K562 (cell line): ENCODE data around the gene SLC35G1. TPM values are rescaled to one million over a fixed set of nuclear protein-coding genes. Genes with fewer than 3 reads are reported as not detected.

Source experiments
- ATAC-seq: fragments of 200-7000 bp; cut with Tn5 transposase; 3 replicates; pipeline ENCODE4 v1.9.1; 2020; ENCODE audit warnings: moderate library complexity
- BruUV-seq: library from RNA; stranded (reverse); fragments of 400-500 nt; replicated peaks from 2 replicates; lab custom pipeline; 2021; lab: Mats Ljungman, UMichigan
- CTCF ChIA-PET: fragments of 300-600 bp; formaldehyde crosslinking; extraction: SDS; loops from one replicate; lab custom pipeline; 2021; ENCODE audit warnings: low intra/inter-chr PET ratio; lab: Yijun Ruan, JAX
- POLR2A ChIA-PET: fragments of 300-600, 350-650 bp; sonication (Branson Sonifier 250); formaldehyde crosslinking; extraction: SDS; loops from one replicate; lab custom pipeline; 2021; ENCODE audit warnings: antibody characterized with exemption, inconsistent platforms; lab: Yijun Ruan, JAX
- DNase-seq, 4 experiments: peaks; one replicate each; pipeline versions ENCODE4 v3.0.0 to v3.0.0-alpha.2; 2011 to 2018; ENCODE audit warnings: low spot score in 3 of 4, mixed read lengths in 3 of 4; ENCODE audit errors: extremely low read depth in 1 of 4
- FAIRE-seq: peaks from 2 replicates; lab custom pipeline; 2011; peaks lifted over from hg19 to GRCh38; lab: Jason Lieb, UNC
- H2AFZ ChIP-seq: 2 replicates; pipeline ENCODE4 v1.6.0; 2011; ENCODE audit warnings: low read depth, low read length, control low read depth, inconsistent platforms
- H3K27ac ChIP-seq: fragments of 200-600 bp; 3 replicates; pipeline ENCODE4 v1.8.0; 2011; ENCODE audit warnings: low read depth, mild to moderate bottlenecking, control low read depth, inconsistent platforms, low read length, moderate library complexity, mixed read lengths; ENCODE audit errors: extremely low read depth
- H3K27me3 ChIP-seq, 2 experiments: fragments of 300-600 bp in 1 of 2; 2 replicates in 1 of 2; 3 replicates in 1 of 2; pipeline versions ENCODE4 v1.6.0 to v1.8.0; 2011; ENCODE audit warnings: inconsistent platforms in 2 of 2, low read length in 2 of 2, mild to moderate bottlenecking in 1 of 2, mixed read lengths in 1 of 2, moderate library complexity in 1 of 2; ENCODE audit not compliant: control insufficient read depth in 2 of 2, insufficient read depth in 2 of 2
- H3K36me3 ChIP-seq: fragments of 300-600 bp; 3 replicates; pipeline ENCODE4 v1.8.0; 2011; ENCODE audit warnings: mild to moderate bottlenecking, low read length, inconsistent platforms; ENCODE audit not compliant: control insufficient read depth, insufficient read depth
- H3K4me1 ChIP-seq, 2 experiments: fragments of 200-600 bp in 1 of 2; replicated peaks in 1 of 2; 2 replicates in 1 of 2; 3 replicates in 1 of 2; pipeline versions ENCODE4 v1.5.1 to v1.8.0; 2011; ENCODE audit warnings: inconsistent platforms in 2 of 2, low read length in 2 of 2, mild to moderate bottlenecking in 1 of 2, mixed read lengths in 1 of 2, moderate library complexity in 1 of 2; ENCODE audit not compliant: control insufficient read depth in 2 of 2, insufficient read depth in 2 of 2
- H3K4me2 ChIP-seq: 2 replicates; pipeline ENCODE4 v1.6.1; 2011; ENCODE audit warnings: low read length, control low read depth, inconsistent platforms, mixed read lengths; ENCODE audit not compliant: insufficient read depth
- H3K4me3 ChIP-seq: fragments of 200-600 bp; sonication (generic), shearing (Covaris generic); 2 replicates; pipeline ENCODE4 v1.5.1; 2016; ENCODE audit warnings: control low read depth, inconsistent platforms
- H3K79me2 ChIP-seq: fragments of 200-600 bp; 3 replicates; pipeline ENCODE4 v1.8.0; 2011; ENCODE audit warnings: low read length, inconsistent platforms; ENCODE audit not compliant: control insufficient read depth, insufficient read depth
- H3K9ac ChIP-seq, 2 experiments: 2 replicates each; pipeline versions ENCODE4 v1.6.0 to v1.6.1; 2011; ENCODE audit warnings: low read depth in 2 of 2, low read length in 2 of 2, control low read depth in 1 of 2, inconsistent platforms in 1 of 2, mild to moderate bottlenecking in 1 of 2, mixed read lengths in 1 of 2; ENCODE audit not compliant: insufficient read depth in 1 of 2
- H3K9me1 ChIP-seq: one replicate; pipeline ENCODE4 v1.6.0; 2011; ENCODE audit warnings: inconsistent platforms, mild to moderate bottlenecking, low read length, moderate library complexity; ENCODE audit not compliant: control insufficient read depth, insufficient read depth
- H3K9me3 ChIP-seq: replicated peaks from 2 replicates; pipeline ENCODE4 v1.5.1; 2011; ENCODE audit warnings: low read depth, low read length, inconsistent platforms; ENCODE audit not compliant: control insufficient read depth, insufficient read depth
- H4K20me1 ChIP-seq: replicated peaks from 2 replicates; pipeline ENCODE4 v1.6.1; 2011; ENCODE audit warnings: low read length, inconsistent platforms, mixed read lengths; ENCODE audit not compliant: control insufficient read depth, insufficient read depth
- ATF1 ChIP-seq, 2 experiments: fragments of 450-650 bp in 1 of 2; IDR thresholded peaks; 2 replicates each; pipeline ENCODE4 v1.6.1; 2016; ENCODE audit warnings: missing compliant biosample characterization in 1 of 2, missing genetic modification characterization in 1 of 2
- BRD9 ChIP-seq: fragments of 450-650 bp; IDR thresholded peaks from 2 replicates; pipeline ENCODE4 v1.6.1; 2018; ENCODE audit warnings: low read depth; ENCODE audit not compliant: partially characterized antibody
- CTBP1 ChIP-seq: fragments of 450-650 bp; IDR thresholded peaks from 2 replicates; pipeline ENCODE4 v1.6.1; 2016; ENCODE audit warnings: borderline replicate concordance
- FOXP1 ChIP-seq: sonication (generic); formaldehyde crosslinking; IDR thresholded peaks from 2 replicates; pipeline ENCODE4 v1.8.0; 2022; ENCODE audit warnings: mild to moderate bottlenecking, missing genetic modification reagents
- MED1 ChIP-seq: sonication (generic); formaldehyde crosslinking; IDR thresholded peaks from 2 replicates; pipeline ENCODE4 v1.8.1; 2023; ENCODE audit warnings: missing genetic modification reagents, borderline replicate concordance
- REST ChIP-seq, 2 experiments: fragments of 450-650 bp; formaldehyde crosslinking in 1 of 2; IDR thresholded peaks; 2 replicates each; pipeline versions ENCODE4 v1.4.0 to v1.6.1; 2014 to 2020; ENCODE audit warnings: mild to moderate bottlenecking in 2 of 2, borderline replicate concordance in 1 of 2, low read depth in 1 of 2
- RFX7 ChIP-seq: fragments of 250-450 bp; sonication (Bioruptor Pico); IDR thresholded peaks from 2 replicates; pipeline ENCODE4 v1.5.1; 2021; ENCODE audit warnings: mild to moderate bottlenecking
- ZNF224 ChIP-seq: sonication (generic); formaldehyde crosslinking; IDR thresholded peaks from 2 replicates; pipeline ENCODE4 v1.8.0; 2022; ENCODE audit warnings: mild to moderate bottlenecking, missing genetic modification reagents
- ZNF766 ChIP-seq: fragments of 200-800 bp; sonication (Bioruptor generic); conservative IDR thresholded peaks from 2 replicates; pipeline ENCODE4 v1.6.1; 2016; ENCODE audit warnings: missing genetic modification characterization, missing compliant biosample characterization
- WGBS: fragments of 100-300 bp; shearing (Covaris generic); methylation state at CpG from one replicate; pipeline ENCODE4 v1.1.6; 2016; ENCODE audit warnings: low coverage, mixed read lengths; ENCODE audit not compliant: insufficient coverage; ENCODE audit errors: missing lambda C conversion rate; 5-methylcytosine and 5-hydroxymethylcytosine counted together
- in situ Hi-C: fragments of 300-500 bp; cut with MboI; formaldehyde crosslinking; loops from 4 replicates; pipeline ENCODE4 v1.15.0; 2018; ENCODE audit warnings: inconsistent platforms, mixed read lengths
- intact Hi-C: fragments of 100-400 bp; cut with micrococcal nuclease; formaldehyde crosslinking; loops from 2 replicates; pipeline ENCODE4 v1.14.2; 2022
- polyA plus RNA-seq, 8 experiments: library from polyadenylated mRNA; depleted of rRNA in 4 of 8; stranded (reverse) in 5 of 8; unstranded in 3 of 8; fragments of >200 nt; fragmentation: Nextera tagmentation in 2 of 8; fragmentation: Illumina TruSeq in 1 of 8; extraction: Ambion mirVana in 2 of 8; extraction: Trizol in 1 of 8; gene quantifications; 2 replicates each; pipeline versions ENCODE4 v1.2.1 to v1.2.3, GENCODE V29; 2011 to 2014; ENCODE audit warnings: inconsistent platforms in 1 of 8, missing spikeins in 1 of 8
- total RNA-seq, 7 experiments: library from RNA; depleted of rRNA in 6 of 7; stranded (reverse); fragments of >200 nt in 6 of 7; fragmentation: Illumina TruSeq in 2 of 7; extraction: Trizol in 2 of 7; gene quantifications; 2 replicates each; pipeline versions ENCODE4 v1.2.1 to v1.2.3, GENCODE V29; 2011 to 2021; ENCODE audit warnings: low replicate concordance in 1 of 7
- TF ChIP-seq, protein P1 (sequence below): sonication (generic); formaldehyde crosslinking; IDR thresholded peaks from 2 replicates; pipeline ENCODE4 v1.5.0; 2020; ENCODE audit warnings: missing genetic modification reagents

SLC35G1 gene
- total and polyA plus RNA-seq, 9 of the 15 experiments (the other 6 are each of a cell fraction or from before 2014, with no cell fraction given): 0.76 to 8.5 (median 4.9) TPM

DNA sequence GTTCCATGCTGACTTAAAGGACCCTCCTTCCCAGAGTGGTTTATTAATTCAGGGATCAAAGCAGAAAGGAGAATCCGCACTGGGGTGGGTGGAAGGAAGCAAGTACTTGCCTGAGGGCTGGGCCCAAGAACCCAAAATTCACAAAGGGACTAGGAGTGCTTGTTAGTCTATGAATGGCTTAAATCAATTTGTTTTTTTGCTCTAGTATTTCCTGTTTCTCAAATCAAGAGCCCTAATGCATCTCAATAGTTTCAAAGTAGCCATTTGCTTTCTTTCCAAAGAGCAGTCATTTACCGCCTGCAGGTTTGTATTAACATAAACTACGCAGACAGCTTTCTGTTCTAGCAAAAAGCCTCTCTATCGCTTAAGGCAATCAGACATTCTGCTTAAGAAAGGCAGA, 44.2 kb upstream of the SLC35G1 start:
- Histone ChIP-seq H3K4me1 (no peaks in the 10 kb centered on the region), H3K4me3 (no peak overlapping the region), H3K27me3 (no peaks in the 10 kb centered on the region), H3K9ac (no peak overlapping the region), H3K4me2 (no peak overlapping the region), H3K36me3 (no peaks in the 10 kb centered on the region), H3K9me1 (no peaks in the 10 kb centered on the region), H3K79me2 (no peaks in the 10 kb centered on the region), H2AFZ (no peak overlapping the region), H3K9me3 (no peaks in the 10 kb centered on the region), H4K20me1 (no peaks in the 10 kb centered on the region), H3K27ac (no peak overlapping the region)
- DNase-seq (no peak), FAIRE-seq (no peak), ATAC-seq (no peak)
- in situ Hi-C loops: no loop called here
- ChIA-PET CTCF (no interaction called here), POLR2A (no interaction called here)
- BruUV-seq: no TSS peak
- intact Hi-C loops: no loop called here
- WGBS: 0% methylated on average over 4 of the region's 4 CpGs
- TF ChIP-seq ATF1 (CRISPR knock-in tag; IDR thresholded peaks at IDR 0.05): no peak
- no peak for TF ChIP-seq ATF1 (tag; IDR thresholded peaks at IDR 0.05)
- TF ChIP-seq BRD9: no peak
- TF ChIP-seq ZNF224 (CRISPR knock-in tag): no peak
- TF ChIP-seq CTBP1: no peak
- no peak for TF ChIP-seq REST (IDR thresholded peaks at IDR 0.05; ENCODE audit: borderline replicate concordance)
- no peak for TF ChIP-seq REST (CRISPR knock-in tag; IDR thresholded peaks at IDR 0.05; ENCODE audit: low read depth)
- no peak for TF ChIP-seq MED1 (CRISPR knock-in tag)
- no peak for TF ChIP-seq RFX7
- TF ChIP-seq, protein P1, sequence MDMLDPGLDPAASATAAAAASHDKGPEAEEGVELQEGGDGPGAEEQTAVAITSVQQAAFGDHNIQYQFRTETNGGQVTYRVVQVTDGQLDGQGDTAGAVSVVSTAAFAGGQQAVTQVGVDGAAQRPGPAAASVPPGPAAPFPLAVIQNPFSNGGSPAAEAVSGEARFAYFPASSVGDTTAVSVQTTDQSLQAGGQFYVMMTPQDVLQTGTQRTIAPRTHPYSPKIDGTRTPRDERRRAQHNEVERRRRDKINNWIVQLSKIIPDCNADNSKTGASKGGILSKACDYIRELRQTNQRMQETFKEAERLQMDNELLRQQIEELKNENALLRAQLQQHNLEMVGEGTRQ (CRISPR knock-in tag): no peak
- no peak for TF ChIP-seq FOXP1 (CRISPR knock-in tag)
- TF ChIP-seq ZNF766 (CRISPR knock-in tag): no peak
